Astrocyte (in vitro differentiated cells and primary cell): ENCODE results near the gene DAGLA. TPM values are rescaled to one million over a fixed set of nuclear protein-coding genes. Genes with fewer than 3 reads are reported as not detected.

ENCODE experiments used
- DNase-seq: peaks from one replicate; pipeline ENCODE4 v3.0.0-alpha.2; 2010; ENCODE audit warnings: low read depth
- FAIRE-seq: peaks from 2 replicates; lab custom pipeline; 2011; peaks lifted over from hg19 to GRCh38; lab: Jason Lieb, UNC
- H2AFZ ChIP-seq: 2 replicates; pipeline ENCODE4 v1.6.0; 2012; ENCODE audit warnings: low read depth, low read length, inconsistent platforms
- H3K27ac ChIP-seq: 2 replicates; pipeline ENCODE4 v1.5.1; 2011; ENCODE audit warnings: low read depth, low read length, inconsistent platforms
- H3K27me3 ChIP-seq: 2 replicates; pipeline ENCODE4 v1.6.0; 2011; ENCODE audit warnings: low read length, inconsistent platforms; ENCODE audit not compliant: insufficient read depth
- H3K36me3 ChIP-seq: 2 replicates; pipeline ENCODE4 v1.5.1; 2011; ENCODE audit warnings: low read length, inconsistent platforms; ENCODE audit not compliant: insufficient read depth
- H3K4me1 ChIP-seq: 2 replicates; pipeline ENCODE4 v1.5.1; 2011; ENCODE audit warnings: low read length, inconsistent platforms; ENCODE audit not compliant: insufficient read depth
- H3K4me2 ChIP-seq: 2 replicates; pipeline ENCODE4 v1.6.0; 2012; ENCODE audit warnings: low read length, inconsistent platforms
- H3K4me3 ChIP-seq: 2 replicates; pipeline ENCODE4 v1.5.1; 2011; ENCODE audit warnings: low read depth, mild to moderate bottlenecking, low read length, inconsistent platforms; ENCODE audit not compliant: insufficient read depth
- H3K79me2 ChIP-seq: 2 replicates; pipeline ENCODE4 v1.6.0; 2012; ENCODE audit warnings: mild to moderate bottlenecking, low read length, inconsistent platforms; ENCODE audit not compliant: insufficient read depth
- H3K9ac ChIP-seq: 2 replicates; pipeline ENCODE4 v1.6.0; 2012; ENCODE audit warnings: mild to moderate bottlenecking, low read length, inconsistent platforms
- H3K9me3 ChIP-seq: 2 replicates; pipeline ENCODE4 v1.5.1; 2012; ENCODE audit warnings: low read depth, mild to moderate bottlenecking, low read length, inconsistent platforms; ENCODE audit not compliant: insufficient read depth
- H4K20me1 ChIP-seq: 2 replicates; pipeline ENCODE4 v1.6.0; 2012; ENCODE audit warnings: low read length, inconsistent platforms; ENCODE audit not compliant: insufficient read depth
- H3K27ac Mint-ChIP-seq: one replicate; pipeline ENCODE4 v1.8.0; 2021; ENCODE audit warnings: mild to moderate bottlenecking, mixed read lengths; ENCODE audit not compliant: unreplicated experiment
- H3K27me3 Mint-ChIP-seq: one replicate; pipeline ENCODE4 v1.8.0; 2021; ENCODE audit warnings: low read depth, mixed read lengths; ENCODE audit not compliant: unreplicated experiment
- H3K36me3 Mint-ChIP-seq: one replicate; pipeline ENCODE4 v1.8.0; 2021; ENCODE audit warnings: low read depth, mixed read lengths; ENCODE audit not compliant: unreplicated experiment
- H3K4me1 Mint-ChIP-seq: one replicate; pipeline ENCODE4 v1.8.0; 2021; ENCODE audit warnings: low read depth, mixed read lengths; ENCODE audit not compliant: unreplicated experiment
- H3K4me3 Mint-ChIP-seq: one replicate; pipeline ENCODE4 v1.8.0; 2021; ENCODE audit warnings: mild to moderate bottlenecking, moderate library complexity, mixed read lengths; ENCODE audit not compliant: unreplicated experiment
- H3K9me3 Mint-ChIP-seq: one replicate; pipeline ENCODE4 v1.8.0; 2021; ENCODE audit warnings: mild to moderate bottlenecking, mixed read lengths; ENCODE audit not compliant: unreplicated experiment
- CTCF ChIP-seq: IDR thresholded peaks from 2 replicates; pipeline ENCODE4 v1.5.1; 2011; ENCODE audit warnings: low read depth, mild to moderate bottlenecking, inconsistent platforms, low read length, moderate library complexity; ENCODE audit not compliant: insufficient read depth
- EZH2 ChIP-seq: IDR thresholded peaks from 2 replicates; pipeline ENCODE4 v1.6.1; 2012; ENCODE audit warnings: mild to moderate bottlenecking, low read length, inconsistent platforms; ENCODE audit not compliant: insufficient read depth
- total RNA-seq: library from RNA; stranded (reverse); gene quantifications from 2 replicates; pipeline ENCODE4 v1.2.1, GENCODE V29; 2021

The DAGLA gene
- total RNA-seq, 1 donor from 2014 or later = 5.5 TPM

GRCh38 chr11:61787928-61788491 lies 107.8 kb downstream of the DAGLA start:
- no peak overlapping the region for H3K9ac ChIP-seq
- no peak overlapping the region for H2AFZ ChIP-seq
- no peaks in the 10 kb centered on the region for H3K9me3 Mint-ChIP-seq
- peaks cover 24% of the 10 kb centered on the region for H3K36me3 ChIP-seq
- H3K27me3 ChIP-seq = no peaks in the 10 kb centered on the region
- peaks cover 24% of the 10 kb centered on the region for H3K36me3 Mint-ChIP-seq
- FAIRE-seq (no peak), DNase-seq (peak; percentile 26)
- H3K9me3 ChIP-seq = no peaks in the 10 kb centered on the region
- peaks cover 22% of the 10 kb centered on the region for H3K4me1 ChIP-seq
- no peak overlapping the region for H3K4me3 Mint-ChIP-seq
- peaks cover 22% of the 10 kb centered on the region for H3K4me1 Mint-ChIP-seq
- no peak overlapping the region for H3K4me2 ChIP-seq
- H3K27ac ChIP-seq = no peak overlapping the region
- H3K4me3 ChIP-seq = no peak overlapping the region
- peak overlapping the region; percentile 26 for H3K27ac Mint-ChIP-seq
- peaks cover 37% of the 10 kb centered on the region for H3K79me2 ChIP-seq
- H4K20me1 ChIP-seq = peaks cover 26% of the 10 kb centered on the region
- TF ChIP-seq EZH2 (no peak), CTCF (peak; percentile 59)
- no peaks in the 10 kb centered on the region for H3K27me3 Mint-ChIP-seq

- peak overlapping the region; percentile 99 for H3K27ac Mint-ChIP-seq
- Histone ChIP-seq H3K36me3 (peaks cover 18% of the 10 kb centered on the region), H3K4me2 (peak overlapping the region; percentile 94), H3K4me1 (peaks cover 6% of the 10 kb centered on the region), H3K27me3 (no peaks in the 10 kb centered on the region), H3K27ac (peak overlapping the region; percentile 100), H3K9ac (peak overlapping the region; percentile 99), H4K20me1 (peaks cover 17% of the 10 kb centered on the region), H3K9me3 (no peaks in the 10 kb centered on the region), H3K79me2 (peaks cover 74% of the 10 kb centered on the region), H3K4me3 (peak overlapping the region; percentile 88), H2AFZ (peak overlapping the region; percentile 96)
- no peak for TF ChIP-seq CTCF
- TF ChIP-seq EZH2 = no peak
- peak overlapping the region; percentile 94 for H3K4me3 Mint-ChIP-seq
- peaks cover 13% of the 10 kb centered on the region for H3K36me3 Mint-ChIP-seq
- H3K4me1 Mint-ChIP-seq = peaks cover 8% of the 10 kb centered on the region
- FAIRE-seq (no peak), DNase-seq (peak; percentile 86)
- no peaks in the 10 kb centered on the region for H3K27me3 Mint-ChIP-seq
- no peaks in the 10 kb centered on the region for H3K9me3 Mint-ChIP-seq
Measured at GRCh38 chr11:61791737-61792309, 111.6 kb downstream of the DAGLA start.
